Neural progenitor cell (in vitro differentiated cells): ENCODE data around the gene TRIP13.

Experiments
- EZH2 ChIP-seq: fragments of 200-600 bp; sonication (generic); IDR thresholded peaks from 2 replicates; pipeline ENCODE4 v1.6.1; 2017; ENCODE audit warnings: antibody characterized with exemption, mild to moderate bottlenecking, moderate library complexity
- TF ChIP-seq, protein P1 (sequence below): fragments of 200-600 bp; sonication (generic); IDR thresholded peaks from 2 replicates; pipeline ENCODE4 v1.5.1; 2017; ENCODE audit warnings: antibody characterized with exemption, mild to moderate bottlenecking

DNA sequence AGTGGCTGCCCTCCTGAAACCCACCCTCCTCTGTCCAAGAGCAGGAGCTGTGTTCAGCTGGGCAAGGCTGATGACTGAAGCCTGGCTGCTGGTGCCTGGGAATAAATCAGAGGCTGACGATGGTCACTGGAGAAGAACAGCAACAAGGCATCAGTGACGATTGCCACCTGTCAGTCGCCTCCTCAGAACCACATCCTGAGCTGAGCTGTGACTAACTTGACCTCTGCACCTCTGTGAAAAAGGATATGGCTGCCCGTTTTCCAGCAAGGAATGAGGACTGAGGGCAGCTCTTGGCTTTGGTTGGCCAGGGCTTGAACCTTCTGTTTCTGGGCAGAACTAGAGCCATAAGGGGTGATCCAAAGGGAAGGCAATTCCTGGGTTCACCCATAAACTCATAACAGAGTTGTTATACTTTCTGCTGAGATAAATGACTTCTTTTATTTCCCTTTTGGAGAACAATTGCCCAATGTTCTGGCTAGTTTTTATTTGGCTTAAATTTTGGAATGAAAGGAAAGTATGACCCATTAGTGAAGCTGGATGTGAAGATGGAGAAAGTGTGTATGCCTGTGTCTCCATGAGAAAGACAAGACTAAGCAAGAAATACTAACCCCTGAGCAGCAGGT is 40.1 kb downstream of the TRIP13 start:
- TF ChIP-seq, protein P1, sequence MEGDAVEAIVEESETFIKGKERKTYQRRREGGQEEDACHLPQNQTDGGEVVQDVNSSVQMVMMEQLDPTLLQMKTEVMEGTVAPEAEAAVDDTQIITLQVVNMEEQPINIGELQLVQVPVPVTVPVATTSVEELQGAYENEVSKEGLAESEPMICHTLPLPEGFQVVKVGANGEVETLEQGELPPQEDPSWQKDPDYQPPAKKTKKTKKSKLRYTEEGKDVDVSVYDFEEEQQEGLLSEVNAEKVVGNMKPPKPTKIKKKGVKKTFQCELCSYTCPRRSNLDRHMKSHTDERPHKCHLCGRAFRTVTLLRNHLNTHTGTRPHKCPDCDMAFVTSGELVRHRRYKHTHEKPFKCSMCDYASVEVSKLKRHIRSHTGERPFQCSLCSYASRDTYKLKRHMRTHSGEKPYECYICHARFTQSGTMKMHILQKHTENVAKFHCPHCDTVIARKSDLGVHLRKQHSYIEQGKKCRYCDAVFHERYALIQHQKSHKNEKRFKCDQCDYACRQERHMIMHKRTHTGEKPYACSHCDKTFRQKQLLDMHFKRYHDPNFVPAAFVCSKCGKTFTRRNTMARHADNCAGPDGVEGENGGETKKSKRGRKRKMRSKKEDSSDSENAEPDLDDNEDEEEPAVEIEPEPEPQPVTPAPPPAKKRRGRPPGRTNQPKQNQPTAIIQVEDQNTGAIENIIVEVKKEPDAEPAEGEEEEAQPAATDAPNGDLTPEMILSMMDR, result no peak
- TF ChIP-seq EZH2, result no peak
